Measurements from ENCODE around the gene SLA2.

The SLA2 gene

GRCh38 chr20:36606158-36607066 lies 39.6 kb downstream of the SLA2 start:
- Mint-ChIP-seq H3K36me3 (peaks cover 66% of the 10 kb centered on the region), H3K4me1 (peaks cover 42% of the 10 kb centered on the region)

GRCh38 chr20:36605399-36606157 lies 40.4 kb downstream of the SLA2 start, which contains the start of gene RAB5IF:
TSS of gene RAB5IF (plus strand) at chr20:36605779. CDS start at chr20:36605952, 173 bp downstream.
- Mint-ChIP-seq H3K27ac (peak within 1 kb of the TSS; percentile 94), H3K4me1 (peaks cover 42% of the 10 kb centered on the region), H3K9me3 (no peaks in the 10 kb centered on the region), H3K4me3 (peak within 1 kb of the TSS; percentile 94), H3K36me3 (peaks cover 58% of the 10 kb centered on the region)
- DNase-seq (ENCODE audit: low spot score in 2 of 2) = peak; percentile 99 to 100
- ATAC-seq = peak; percentile 90

More at GRCh38 chr20:36606158-36607066, 39.6 kb downstream of the SLA2 start:
- Mint-ChIP-seq H3K27ac (peak overlapping the region; percentile 94), H3K4me3 (peak overlapping the region; percentile 94), H3K9me3 (no peaks in the 10 kb centered on the region)
- no peak for ATAC-seq
- peak in 1 of 2 donors; percentile 64 for DNase-seq (ENCODE audit: low spot score in 2 of 2)

GRCh38 chr20:36604952-36605398 lies 41.0 kb downstream of the SLA2 start:
- peak; percentile 55 for ATAC-seq
- Mint-ChIP-seq H3K27ac (peak overlapping the region; percentile 94), H3K4me3 (peak overlapping the region; percentile 94), H3K9me3 (no peaks in the 10 kb centered on the region), H3K4me1 (peaks cover 46% of the 10 kb centered on the region), H3K36me3 (peaks cover 52% of the 10 kb centered on the region)
- DNase-seq (ENCODE audit: low spot score in 2 of 2) = no peak

- ATAC-seq = no peak
- Mint-ChIP-seq H3K27ac (peak overlapping the region; percentile 33), H3K4me3 (no peak overlapping the region), H3K36me3 (peaks cover 34% of the 10 kb centered on the region), H3K9me3 (no peaks in the 10 kb centered on the region), H3K4me1 (peaks cover 24% of the 10 kb centered on the region)
- no peak for DNase-seq (ENCODE audit: low spot score in 2 of 2)
Observed at GRCh38 chr20:36601540-36601939, 44.5 kb downstream of the SLA2 start.

GRCh38 chr20:36599912-36600345 lies 46.1 kb downstream of the SLA2 start:
- H3K36me3 Mint-ChIP-seq = peaks cover 30% of the 10 kb centered on the region
- H3K9me3 Mint-ChIP-seq = no peaks in the 10 kb centered on the region
- no peak overlapping the region for H3K4me3 Mint-ChIP-seq
- H3K27ac Mint-ChIP-seq = peak overlapping the region; percentile 59
- H3K4me1 Mint-ChIP-seq = peaks cover 24% of the 10 kb centered on the region
- ATAC-seq (no peak), DNase-seq (ENCODE audit: low spot score in 2 of 2) (no peak)

- no peak for DNase-seq (ENCODE audit: low spot score in 2 of 2)
- no peak for ATAC-seq
- Mint-ChIP-seq H3K36me3 (peaks cover 85% of the 10 kb centered on the region), H3K4me1 (peaks cover 60% of the 10 kb centered on the region), H3K9me3 (no peaks in the 10 kb centered on the region), H3K27ac (peak overlapping the region; percentile 91), H3K4me3 (peak overlapping the region; percentile 71)
Observed at GRCh38 chr20:36593347-36593929, 52.6 kb downstream of the SLA2 start.

GRCh38 chr20:36591854-36592641 lies 53.9 kb downstream of the SLA2 start:
- no peak for DNase-seq (ENCODE audit: low spot score in 2 of 2)
- Mint-ChIP-seq H3K36me3 (peaks cover 91% of the 10 kb centered on the region), H3K4me1 (peaks cover 67% of the 10 kb centered on the region), H3K9me3 (no peaks in the 10 kb centered on the region), H3K27ac (peak overlapping the region; percentile 69), H3K4me3 (peak overlapping the region; percentile 31)
- ATAC-seq = peak; percentile 55

- Mint-ChIP-seq H3K27ac (peak overlapping the region; percentile 69), H3K4me3 (no peak overlapping the region), H3K4me1 (peaks cover 71% of the 10 kb centered on the region), H3K9me3 (no peaks in the 10 kb centered on the region), H3K36me3 (peaks cover 99% of the 10 kb centered on the region)
- DNase-seq (ENCODE audit: low spot score in 2 of 2) = no peak
- ATAC-seq = no peak
Observed at GRCh38 chr20:36591281-36591680, 54.7 kb downstream of the SLA2 start.

GRCh38 chr20:36587388-36588070 lies 58.5 kb downstream of the SLA2 start:
- ATAC-seq = no peak
- Mint-ChIP-seq H3K36me3 (peaks cover 96% of the 10 kb centered on the region), H3K4me1 (peaks cover 39% of the 10 kb centered on the region), H3K9me3 (no peaks in the 10 kb centered on the region), H3K27ac (peak overlapping the region; percentile 75), H3K4me3 (no peak overlapping the region)
- DNase-seq (ENCODE audit: low spot score in 2 of 2) = no peak

GRCh38 chr20:36585410-36586125 lies 60.4 kb downstream of the SLA2 start:
- Mint-ChIP-seq H3K36me3 (peaks cover 96% of the 10 kb centered on the region), H3K4me1 (peaks cover 26% of the 10 kb centered on the region), H3K4me3 (no peak overlapping the region), H3K27ac (peak overlapping the region; percentile 52), H3K9me3 (no peaks in the 10 kb centered on the region)
- ATAC-seq (no peak), DNase-seq (ENCODE audit: low spot score in 2 of 2) (no peak)

GRCh38 chr20:36584018-36584481 lies 61.9 kb downstream of the SLA2 start:
- Mint-ChIP-seq H3K4me3 (no peak overlapping the region), H3K36me3 (peaks cover 96% of the 10 kb centered on the region), H3K9me3 (no peaks in the 10 kb centered on the region), H3K4me1 (peaks cover 31% of the 10 kb centered on the region), H3K27ac (no peak overlapping the region)
- no peak for DNase-seq (ENCODE audit: low spot score in 2 of 2)
- no peak for ATAC-seq

- ATAC-seq (no peak), DNase-seq (ENCODE audit: low spot score in 2 of 2) (no peak)
- Mint-ChIP-seq H3K4me3 (peak overlapping the region; percentile 25), H3K9me3 (no peaks in the 10 kb centered on the region), H3K4me1 (peaks cover 31% of the 10 kb centered on the region), H3K36me3 (peaks cover 96% of the 10 kb centered on the region), H3K27ac (peak overlapping the region; percentile 84)
Observed at GRCh38 chr20:36582821-36583220, 63.2 kb downstream of the SLA2 start.

GRCh38 chr20:36582322-36582721 lies 63.7 kb downstream of the SLA2 start:
- peak overlapping the region; percentile 84 for H3K27ac Mint-ChIP-seq
- peaks cover 96% of the 10 kb centered on the region for H3K36me3 Mint-ChIP-seq

More at GRCh38 chr20:36582322-36582721, 63.7 kb downstream of the SLA2 start:
- ATAC-seq = peak; percentile 94
- peaks cover 27% of the 10 kb centered on the region for H3K4me1 Mint-ChIP-seq
- no peaks in the 10 kb centered on the region for H3K9me3 Mint-ChIP-seq
- H3K4me3 Mint-ChIP-seq = peak overlapping the region; percentile 25
- DNase-seq (ENCODE audit: low spot score in 2 of 2) = no peak

Measured in stimulated activated effector memory CD8-positive, alpha-beta T cell treated with anti-CD3 and anti-CD28 coated beads, Interleukin-12 subunit alpha, Interleukin-12 subunit beta, amount 100 ng/mL, for 72 hours (primary cell).